IPS-18c (cell line): ENCODE results near the gene JPT1.
"Not testable (repeated sequence)": the region's sequence is repeated elsewhere in the genome, so short reads cannot be mapped to it uniquely, and the experiment has no call there.

Experiments
- H3K4me3 ChIP-seq: 2 replicates; pipeline ENCODE4 v1.7.0; 2013; ENCODE audit warnings: low read depth, mild to moderate bottlenecking, low read length, moderate library complexity; ENCODE audit not compliant: insufficient read depth
- H3K9me3 ChIP-seq: one replicate; pipeline ENCODE4 v1.6.1; 2013; ENCODE audit warnings: mild to moderate bottlenecking, low read length, moderate library complexity; ENCODE audit not compliant: control insufficient read depth, insufficient read depth

JPT1 gene

DNA sequence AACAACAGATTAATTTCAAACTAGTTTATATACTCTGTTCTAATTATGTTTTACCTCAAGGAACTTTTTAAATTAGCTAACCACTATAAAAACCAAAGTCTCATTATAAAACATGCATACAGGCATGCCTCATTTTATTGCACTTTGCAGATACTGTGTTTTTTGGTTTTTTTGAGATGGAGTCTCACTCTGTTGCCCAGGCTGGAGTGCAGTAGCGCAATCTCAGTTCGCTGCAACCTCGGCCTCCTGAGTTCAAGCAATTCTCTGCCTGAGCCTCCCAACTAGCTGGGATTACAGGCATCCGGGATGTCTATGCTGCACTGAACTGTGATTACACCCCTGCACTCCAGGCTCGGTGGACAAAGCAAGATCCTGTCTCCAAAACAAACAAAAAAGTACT, 8.8 kb upstream of the JPT1 start:
- Histone ChIP-seq H3K4me3 (no peak overlapping the region), H3K9me3 (no peaks in the 10 kb centered on the region)

- Histone ChIP-seq H3K4me3 (no peak overlapping the region), H3K9me3 (no peaks in the 10 kb centered on the region)
These were observed 5.9 kb upstream of the JPT1 start for GRCh38 chr17:75160211-75160610.

DNA sequence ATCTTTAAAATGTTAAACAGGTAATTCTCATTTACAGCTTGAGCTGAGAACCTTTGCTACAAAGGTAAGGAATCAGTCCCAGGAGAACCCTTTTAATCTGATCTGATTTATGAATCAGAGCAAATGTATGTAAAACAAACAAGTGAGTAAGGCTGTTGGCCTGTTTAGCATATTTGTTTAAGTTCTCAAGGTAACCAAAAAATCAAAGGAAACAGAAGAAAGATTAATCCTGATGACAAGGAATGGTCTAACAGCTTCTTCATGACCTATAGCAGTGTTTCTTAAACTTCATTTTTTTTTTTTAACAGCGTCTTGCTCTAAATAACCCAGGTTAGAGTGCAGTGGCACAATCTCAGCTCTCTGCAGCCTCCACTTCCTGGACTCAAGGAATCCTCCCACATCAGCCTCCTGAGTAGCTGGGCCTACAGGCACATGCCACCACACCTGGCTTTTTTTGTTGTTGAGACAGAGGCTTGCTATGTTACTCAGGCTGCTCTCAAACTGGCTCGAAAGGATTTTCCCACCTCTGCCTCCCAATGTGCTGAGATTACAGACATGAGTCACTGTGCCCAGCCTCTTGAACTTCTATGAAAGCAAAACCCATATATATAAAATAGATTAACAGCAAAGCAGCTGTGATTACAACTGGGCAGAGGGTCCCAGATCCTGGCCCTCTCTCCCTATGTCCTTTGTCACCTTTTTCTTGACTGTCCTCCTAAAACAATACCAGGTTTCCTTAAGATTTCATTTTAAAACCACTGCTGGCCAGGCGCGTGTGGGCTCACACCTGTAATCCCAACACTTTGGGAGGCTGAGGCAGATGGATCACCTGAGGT, 5.1 kb upstream of the JPT1 start:
- H3K4me3 ChIP-seq = no peak overlapping the region
- no peaks in the 10 kb centered on the region for H3K9me3 ChIP-seq

DNA sequence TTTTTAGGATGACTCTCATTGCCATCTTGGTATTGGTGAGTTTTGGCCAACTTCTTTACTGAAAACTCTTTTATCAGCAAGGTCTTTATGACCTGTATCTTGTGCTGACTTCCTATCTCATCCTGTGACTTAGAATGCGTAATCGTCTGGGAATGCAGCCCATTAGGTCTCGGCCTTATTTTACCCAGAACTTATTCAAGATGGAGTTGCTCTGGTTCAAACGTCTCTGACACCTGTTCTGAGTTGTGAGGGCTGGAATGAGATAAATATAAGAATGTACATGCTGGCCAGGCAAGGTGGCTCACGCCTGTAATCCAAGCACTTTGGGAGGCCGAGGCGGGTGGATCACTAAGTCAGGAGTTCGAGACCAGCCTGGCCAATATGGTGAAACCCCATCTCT, 4.2 kb upstream of the JPT1 start:
- not testable (repeated sequence) for H3K4me3 ChIP-seq, H3K9me3 ChIP-seq

- Histone ChIP-seq H3K4me3 (peak overlapping the region; percentile 9), H3K9me3 (no peaks in the 10 kb centered on the region)
These were observed 884 bp upstream of the JPT1 start for GRCh38 chr17:75155191-75155601.

- Histone ChIP-seq H3K9me3 (no peaks in the 10 kb centered on the region), H3K4me3 (peak overlapping the region; percentile 98)
These were observed 525 bp downstream of the JPT1 start for GRCh38 chr17:75153780-75154194.

DNA sequence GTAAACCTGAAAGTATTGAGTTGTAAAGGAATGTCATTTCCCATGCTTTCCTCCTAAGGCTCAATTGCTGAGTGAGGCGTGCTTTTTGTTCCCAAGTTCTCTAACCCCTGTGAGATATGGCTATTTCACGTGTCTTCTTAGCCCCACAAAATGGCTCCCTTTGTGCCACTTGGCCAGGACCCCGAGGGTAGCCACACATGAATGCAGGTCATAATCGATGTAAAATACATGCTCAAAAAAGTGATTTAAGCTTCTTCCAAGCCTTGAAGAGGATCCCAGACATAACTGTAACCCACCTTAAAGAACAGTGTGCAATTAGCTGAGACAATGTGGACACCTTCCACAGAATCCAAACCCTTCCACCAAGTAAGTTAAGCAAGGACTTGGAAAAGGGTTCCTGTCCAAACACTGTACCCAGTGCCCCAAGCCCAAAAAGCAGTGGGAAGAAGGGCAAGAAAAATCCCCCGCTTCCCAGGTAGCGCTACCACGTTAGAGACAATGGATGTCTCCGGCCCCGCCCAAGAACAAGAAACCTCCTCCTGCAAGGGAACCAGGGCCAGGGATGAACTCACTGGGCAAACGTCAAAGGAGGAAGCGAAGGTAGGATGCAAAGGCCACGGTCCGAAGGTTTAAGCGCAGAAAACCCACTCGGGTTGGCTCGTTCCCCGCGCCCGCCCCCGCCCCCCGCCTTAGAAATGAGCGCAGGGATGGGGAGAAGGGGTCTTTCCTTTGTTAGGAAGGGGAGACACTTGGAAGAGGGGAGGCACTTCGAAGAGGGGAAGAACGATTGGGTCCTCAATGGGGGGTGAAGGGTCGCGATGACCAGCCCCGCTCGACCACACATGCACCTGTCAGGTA, 1.2 kb downstream of the JPT1 start:
- H3K9me3 ChIP-seq = no peaks in the 10 kb centered on the region
- H3K4me3 ChIP-seq = peak overlapping the region; percentile 98

DNA sequence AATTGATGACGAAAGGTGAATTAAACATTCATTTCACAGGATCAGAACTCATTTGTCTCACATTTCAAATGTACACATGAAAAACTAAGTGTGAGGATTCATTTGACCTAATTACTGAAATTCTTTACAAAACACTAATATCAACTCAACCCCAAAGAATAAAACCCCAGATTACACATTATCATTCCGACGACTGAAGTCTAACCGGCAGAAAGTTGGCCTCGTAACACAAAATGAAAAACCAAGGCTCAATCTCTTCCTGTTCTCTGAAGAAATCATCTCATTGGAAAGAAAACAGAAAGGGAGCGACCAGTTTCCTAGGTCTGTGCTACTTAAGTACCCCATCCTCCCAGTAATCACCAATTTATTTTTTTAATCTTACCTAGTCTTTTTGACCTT, 1.8 kb downstream of the JPT1 start:
- Histone ChIP-seq H3K4me3 (peak overlapping the region; percentile 98), H3K9me3 (no peaks in the 10 kb centered on the region)

DNA sequence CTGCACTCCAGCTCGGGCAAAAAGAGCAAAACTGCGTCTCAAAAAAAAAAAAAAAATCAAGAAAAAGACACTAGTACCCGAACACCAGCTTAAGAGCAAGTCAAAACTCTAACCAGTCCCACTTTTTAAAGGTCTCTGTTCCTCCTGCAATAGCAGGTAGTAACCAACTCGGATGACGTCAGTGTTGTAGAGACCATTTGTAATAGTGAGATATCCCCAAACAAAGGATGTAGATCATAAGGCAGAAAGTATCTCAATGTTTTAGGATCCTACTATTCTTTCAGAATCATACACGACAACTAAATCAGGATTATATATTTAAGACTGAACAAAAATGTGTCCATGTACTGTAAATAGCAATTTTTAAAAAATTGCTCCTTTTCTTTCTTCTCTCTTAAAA, 2.4 kb downstream of the JPT1 start:
- H3K4me3 ChIP-seq = peak overlapping the region; percentile 98; the same call in 1 of the 2 replicates

GRCh38 chr17:75147878-75148546, 6.3 kb downstream of the JPT1 start:
- H3K9me3 ChIP-seq = no peaks in the 10 kb centered on the region
- H3K4me3 ChIP-seq = no peak overlapping the region

More for the DNA sequence above, 2.4 kb downstream of the JPT1 start:
- H3K9me3 ChIP-seq = no peaks in the 10 kb centered on the region

DNA sequence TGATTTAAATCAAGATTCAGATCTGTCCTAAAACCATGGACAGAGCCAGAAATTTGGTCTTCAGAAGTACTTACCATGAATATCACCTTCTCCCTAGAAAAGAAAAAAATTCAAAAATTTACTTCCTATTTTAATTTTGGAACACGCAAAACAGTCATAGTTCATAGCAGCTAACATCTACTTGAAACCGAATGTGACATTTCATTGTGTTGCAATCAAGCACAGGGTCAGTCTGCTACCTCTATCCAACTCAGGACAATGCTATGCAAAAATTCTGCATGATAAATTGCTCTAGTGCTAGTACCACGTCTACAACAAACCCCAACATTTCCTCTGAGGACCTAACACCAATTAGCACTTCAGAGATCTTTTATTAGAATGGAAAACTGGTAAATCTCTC, 7.7 kb downstream of the JPT1 start:
- no peaks in the 10 kb centered on the region for H3K9me3 ChIP-seq
- no peak overlapping the region for H3K4me3 ChIP-seq

DNA sequence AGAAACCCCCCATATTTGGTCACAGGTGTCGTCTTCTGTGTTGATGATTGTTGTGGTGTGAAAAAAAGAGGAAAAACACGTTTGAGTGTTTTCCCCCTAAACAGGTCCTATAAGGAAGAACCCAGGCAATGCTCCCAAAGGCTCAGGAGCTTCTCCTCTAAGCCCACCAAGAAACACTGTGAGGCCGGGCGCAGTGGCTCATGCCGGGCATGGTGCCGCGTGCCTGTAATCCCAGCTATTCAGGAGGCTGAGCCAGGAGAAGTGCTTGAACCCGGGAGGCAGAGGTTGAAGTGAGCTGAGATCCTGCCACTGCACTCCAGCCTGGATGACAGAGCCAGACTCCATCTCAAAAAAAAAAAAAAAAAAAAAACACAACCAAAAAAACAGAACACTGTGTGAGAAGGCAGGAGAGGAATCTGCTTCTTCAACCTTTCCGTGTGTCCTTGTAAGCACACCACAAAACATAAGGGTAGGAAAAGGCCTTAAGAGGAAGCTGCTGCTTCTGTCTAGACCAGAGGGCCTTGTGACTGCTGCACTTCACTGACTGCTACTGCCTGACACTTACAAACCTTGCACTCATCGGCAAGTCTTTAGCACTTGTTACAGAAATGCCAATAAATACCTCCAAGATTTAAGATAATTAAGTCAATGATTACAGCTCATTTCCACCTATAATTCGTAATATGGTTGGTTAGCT, 9.3 kb downstream of the JPT1 start:
- Histone ChIP-seq H3K9me3 (no peaks in the 10 kb centered on the region), H3K4me3 (no peak overlapping the region)

DNA sequence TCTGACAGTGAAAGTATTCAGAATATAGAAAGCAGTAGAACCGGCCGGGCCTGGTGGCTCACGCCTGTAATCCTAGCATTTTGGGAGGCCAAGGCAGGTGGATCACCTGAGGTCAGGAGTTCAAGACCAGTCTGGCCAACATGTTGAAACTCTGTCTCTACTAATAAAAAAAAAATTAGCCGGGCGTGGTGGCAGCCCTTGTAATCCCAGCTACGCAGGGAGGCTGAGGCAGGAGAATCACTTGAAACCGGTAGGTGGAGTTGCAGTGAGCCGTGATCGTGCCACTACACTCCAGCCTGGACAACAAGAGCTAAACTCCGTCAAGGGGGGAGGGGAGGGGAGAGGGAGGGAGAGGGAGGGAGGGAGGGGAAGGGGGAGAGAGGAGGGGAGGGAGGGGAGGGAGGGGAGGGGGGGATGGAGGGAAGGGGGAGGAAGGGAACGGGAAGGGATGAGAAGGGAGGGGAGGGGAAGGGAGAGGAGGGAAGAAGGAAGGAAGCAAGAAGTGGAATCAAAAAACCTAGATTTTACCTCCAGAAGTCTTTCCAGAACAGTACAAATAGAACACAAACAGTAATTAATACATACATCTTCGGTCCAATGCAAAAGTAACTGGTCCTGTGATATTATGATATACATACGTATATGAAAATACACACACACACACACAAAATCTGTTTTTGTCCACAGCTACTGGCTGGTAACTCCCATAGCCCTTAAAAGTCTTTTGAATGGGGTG, 11.9 kb downstream of the JPT1 start:
- Histone ChIP-seq H3K4me3 (no peak overlapping the region), H3K9me3 (no peaks in the 10 kb centered on the region)

- Histone ChIP-seq H3K9me3 (no peaks in the 10 kb centered on the region), H3K4me3 (no peak overlapping the region)
These were observed 15.8 kb downstream of the JPT1 start for GRCh38 chr17:75138519-75138918.

GRCh38 chr17:75137762-75138161, 16.6 kb downstream of the JPT1 start:
- not testable (repeated sequence) for H3K4me3 ChIP-seq, H3K9me3 ChIP-seq

DNA sequence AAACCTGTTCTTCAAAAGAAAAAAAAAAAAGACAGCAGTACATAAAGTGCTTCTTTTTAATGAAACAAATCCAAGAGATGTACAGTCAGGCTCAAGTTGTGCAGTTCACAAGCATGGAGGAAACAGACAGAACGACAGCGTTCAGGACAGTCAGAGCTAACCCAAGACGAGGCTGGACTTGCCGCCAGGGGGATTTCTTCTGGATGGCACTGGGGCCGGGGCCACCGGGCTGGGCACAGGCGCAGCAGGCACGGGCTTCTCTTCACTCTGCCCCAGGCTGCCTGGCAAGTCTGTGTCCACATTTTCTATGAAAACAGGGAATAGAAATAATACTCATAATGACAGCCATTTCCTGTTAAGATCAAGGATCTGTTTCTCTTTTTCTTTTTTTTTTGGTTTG, 18.4 kb downstream of the JPT1 start:
- H3K9me3 ChIP-seq = no peaks in the 10 kb centered on the region
- H3K4me3 ChIP-seq = no peak overlapping the region

GRCh38 chr17:75135452-75135851, 18.9 kb downstream of the JPT1 start:
- H3K9me3 ChIP-seq = no peaks in the 10 kb centered on the region
- no peak overlapping the region for H3K4me3 ChIP-seq
